Pancreas (tissue), 10 donors: ENCODE results near the gene SEC14L6. TPM values are rescaled to one million over a fixed set of nuclear protein-coding genes. Genes with fewer than 3 reads are reported as not detected.

Experiments used
- ATAC-seq, 4 donors: fragments of 200-7000 bp; cut with Tn5 transposase; one replicate each; pipeline versions ENCODE4 v1.8.0 to v1.9.1; 2020; ENCODE audit warnings: mild to moderate bottlenecking in 4 of 4, moderate library complexity in 4 of 4
- DNase-seq, 6 donors: peaks; one replicate each; pipeline ENCODE4 v3.0.0-alpha.2; 2020
- FAIRE-seq: peaks from 2 replicates; lab custom pipeline; 2012; peaks lifted over from hg19 to GRCh38; lab: Jason Lieb, UNC
- H3K27ac ChIP-seq, 4 donors: fragments of 200-600 bp; sonication (generic); 1 replicate in 3 of 4; 2 replicates in 1 of 4; pipeline versions ENCODE4 v1.5.0 to v1.8.0; 2020
- H3K27me3 ChIP-seq, 4 donors: fragments of 200-600 bp; one replicate each; pipeline ENCODE4 v1.8.0; 2021
- H3K36me3 ChIP-seq, 3 donors: fragments of 200-600 bp; sonication (generic) in 1 of 3; one replicate each; pipeline versions ENCODE4 v1.5.0 to v1.8.0; 2020 to 2021
- H3K4me1 ChIP-seq, 3 donors: fragments of 200-600 bp; one replicate each; pipeline ENCODE4 v1.8.0; 2021
- H3K4me3 ChIP-seq, 4 donors: fragments of 200-600 bp; sonication (generic) in 2 of 4; one replicate each; pipeline versions ENCODE4 v1.5.0 to v1.8.0; 2020 to 2021
- H3K9me3 ChIP-seq, 4 donors: fragments of 200-600 bp; one replicate each; pipeline ENCODE4 v1.8.0; 2021
- CTCF ChIP-seq, 4 donors: fragments of 200-600 bp; sonication (generic) in 3 of 4; IDR thresholded peaks; one replicate each; pipeline versions ENCODE4 v1.5.0 to v1.8.0; 2021; ENCODE audit warnings: antibody characterized with exemption in 4 of 4
- WGBS, 2 donors: extraction: QIAGEN DNeasy Blood & Tissue Kit; methylation state at CpG; one replicate each; pipeline ENCODE4 v1.1.7; 2013; 5-methylcytosine and 5-hydroxymethylcytosine counted together
- intact Hi-C, 3 donors: fragments of 100-400 bp; cut with DNase I; formaldehyde crosslinking; loops; one replicate each; pipeline versions ENCODE4 v1.11.1 to v1.14.2; 2022
- polyA plus RNA-seq, 2 donors: library from polyadenylated mRNA; stranded (reverse); fragments of 200-250 nt; gene quantifications; one replicate each; pipeline ENCODE4 v1.2.3, GENCODE V29; 2013
- total RNA-seq, 6 donors: library from RNA; stranded (reverse); fragmentation: NEBNext Ultra II Directional in 4 of 6; extraction: Animal tissue kit (Norgen Biotek cat#: 25700) in 4 of 6; gene quantifications; one replicate each; pipeline versions ENCODE4 v1.2.1 to v1.2.4, GENCODE V29; 2021 to 2023
- donor health status: healthy with polysubstance abuse.
- donor health status: DM: no; HTN: no; CAD: no; lungs with moderate emphysema.
- donor health status: DM: no; HTN: no; CAD: no.
- donor health status: control.
- donor health status: control.
- donor health status: Bipolar disorder and iron deficiency.
- donor health status: DM: yes; HTN: yes; CAD: no.
- donor health status: DM: no; HTN: no; CAD: no.
- donor health status: DM: no; HTN: no; CAD: no.
- donor health status: DM: yes; HTN: yes; CAD: no.

The SEC14L6 gene
- total and polyA plus RNA-seq, 8 donors, result 0.51 to 6.0 (median 2.9) TPM

- DNase-seq, result no peak
- no peak overlapping the region for H3K27ac ChIP-seq
- no peak for ATAC-seq
- H3K4me1 ChIP-seq, result peaks cover 5 to 14% (median 13%) of the 10 kb centered on the region in 3 donors
- no peak for FAIRE-seq
- no peaks in the 10 kb centered on the region for H3K9me3 ChIP-seq
- TF ChIP-seq CTCF (IDR thresholded peaks at IDR 0.05), result no peak
- no peaks in the 10 kb centered on the region for H3K27me3 ChIP-seq
- H3K36me3 ChIP-seq, result peaks cover 9 to 71% (median 53%) of the 10 kb centered on the region in 3 donors
- intact Hi-C loops, result no loop called here
- WGBS, 2 donors, result 92 to 95% methylated on average over 12 of the region's 12 CpGs
- H3K4me3 ChIP-seq, result no peak overlapping the region
These were observed 31.9 kb upstream of the SEC14L6 start for GRCh38 chr22:30578481-30578880.

- DNase-seq (peak in 5 of 6 donors; percentile 57 to 81 (median 71)), FAIRE-seq (no peak), ATAC-seq (peak; percentile 32 to 39 (median 36))
- TF ChIP-seq CTCF (IDR thresholded peaks at IDR 0.05), result no peak
- Histone ChIP-seq H3K27ac (peak overlapping the region; percentile 38 to 86 (median 56)), H3K27me3 (no peaks in the 10 kb centered on the region), H3K9me3 (no peaks in the 10 kb centered on the region), H3K4me1 (peaks cover 5 to 24% (median 20%) of the 10 kb centered on the region in 3 donors), H3K36me3 (peaks cover 2 to 47% (median 43%) of the 10 kb centered on the region in 3 donors), H3K4me3 (no peak overlapping the region)
- 31 to 41% methylated on average over 15 of the region's 15 CpGs for WGBS, 2 donors
- intact Hi-C loops, result no loop called here
These were observed 29.3 kb upstream of the SEC14L6 start for GRCh38 chr22:30575859-30576258.

- H3K36me3 ChIP-seq, result peaks cover 2 to 40% (median 36%) of the 10 kb centered on the region in 3 donors
- H3K4me1 ChIP-seq, result peaks cover 5 to 24% (median 20%) of the 10 kb centered on the region in 3 donors
- WGBS, 2 donors, result 17 to 21% methylated on average over 12 of the region's 12 CpGs
- FAIRE-seq (no peak), ATAC-seq (peak; percentile 57 to 68 (median 62)), DNase-seq (peak in 5 of 6 donors; percentile 58 to 74 (median 69))
- no peaks in the 10 kb centered on the region for H3K27me3 ChIP-seq
- TF ChIP-seq CTCF (IDR thresholded peaks at IDR 0.05), result no peak
- peak overlapping the region; percentile 38 to 86 (median 56) for H3K27ac ChIP-seq
- no peaks in the 10 kb centered on the region for H3K9me3 ChIP-seq
- peak overlapping the region in 2 of 4 donors; percentile 48 to 56 for H3K4me3 ChIP-seq
- intact Hi-C loops, result no loop called here
These were observed 28.6 kb upstream of the SEC14L6 start for GRCh38 chr22:30574997-30575671.

- Histone ChIP-seq H3K4me3 (peak within 1 kb of the TSS in 3 of 4 donors; percentile 12 to 56 (median 48)), H3K4me1 (peaks cover 5 to 24% (median 20%) of the 10 kb centered on the region in 3 donors), H3K9me3 (no peaks in the 10 kb centered on the region), H3K27ac (peak within 1 kb of the TSS; percentile 46 to 86 (median 68)), H3K36me3 (peaks cover under 1 to 32% (median 28%) of the 10 kb centered on the region in 3 donors), H3K27me3 (no peaks in the 10 kb centered on the region)
- FAIRE-seq (no peak), ATAC-seq (peak; percentile 70 to 87 (median 81)), DNase-seq (peak in 5 of 6 donors; percentile 64 to 81 (median 69))
- TF ChIP-seq CTCF (IDR thresholded peaks at IDR 0.05), result no peak
- WGBS, 2 donors, result 3% methylated on average over 28 to 74 of the region's 75 CpGs
- intact Hi-C loops, result no loop called here
These were observed 27.8 kb upstream of the SEC14L6 start, which contains the start of gene GAL3ST1 for GRCh38 chr22:30574095-30574981. Gene GAL3ST1 (minus strand): TSS chr22:30574665. CDS start chr22:30557392, 17,273 bp downstream.
